CD4-positive, alpha-beta T cell treated with Interferon alpha-2 for 1 hour (primary cell): ENCODE measurements around the gene PAQR7.

Source experiments
- DNase-seq, 2 donors: peaks; one replicate each; pipeline ENCODE4 v3.0.0-alpha.2; 2020 to 2022

PAQR7 gene

GRCh38 chr1:25871704-25872494 lies 3.6 kb downstream of the PAQR7 start:
- no peak for DNase-seq

- DNase-seq, result no peak
Measured at GRCh38 chr1:25871086-25871703, 4.3 kb downstream of the PAQR7 start.

DNA sequence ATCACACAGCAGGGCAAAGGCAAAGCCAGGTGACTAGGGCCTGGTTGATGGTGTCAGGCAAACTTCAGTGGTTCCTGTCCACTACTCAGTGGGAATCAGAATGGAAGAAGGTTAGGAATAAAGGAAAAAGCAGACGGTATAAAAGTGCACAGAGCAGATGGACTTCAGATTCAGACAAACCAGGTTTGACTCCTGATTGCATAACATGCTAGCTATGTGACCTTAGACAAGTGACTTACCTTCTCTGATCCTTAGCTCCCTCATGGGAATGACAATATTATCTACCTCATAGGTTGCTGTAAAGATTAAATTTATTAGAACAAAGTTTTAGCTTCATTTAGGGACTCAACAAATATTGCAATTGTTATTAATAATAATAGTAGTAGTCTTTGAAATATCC lies 4.9 kb downstream of the PAQR7 start:
- DNase-seq, result no peak

GRCh38 chr1:25869909-25870606 lies 5.5 kb downstream of the PAQR7 start:
- no peak for DNase-seq

DNA sequence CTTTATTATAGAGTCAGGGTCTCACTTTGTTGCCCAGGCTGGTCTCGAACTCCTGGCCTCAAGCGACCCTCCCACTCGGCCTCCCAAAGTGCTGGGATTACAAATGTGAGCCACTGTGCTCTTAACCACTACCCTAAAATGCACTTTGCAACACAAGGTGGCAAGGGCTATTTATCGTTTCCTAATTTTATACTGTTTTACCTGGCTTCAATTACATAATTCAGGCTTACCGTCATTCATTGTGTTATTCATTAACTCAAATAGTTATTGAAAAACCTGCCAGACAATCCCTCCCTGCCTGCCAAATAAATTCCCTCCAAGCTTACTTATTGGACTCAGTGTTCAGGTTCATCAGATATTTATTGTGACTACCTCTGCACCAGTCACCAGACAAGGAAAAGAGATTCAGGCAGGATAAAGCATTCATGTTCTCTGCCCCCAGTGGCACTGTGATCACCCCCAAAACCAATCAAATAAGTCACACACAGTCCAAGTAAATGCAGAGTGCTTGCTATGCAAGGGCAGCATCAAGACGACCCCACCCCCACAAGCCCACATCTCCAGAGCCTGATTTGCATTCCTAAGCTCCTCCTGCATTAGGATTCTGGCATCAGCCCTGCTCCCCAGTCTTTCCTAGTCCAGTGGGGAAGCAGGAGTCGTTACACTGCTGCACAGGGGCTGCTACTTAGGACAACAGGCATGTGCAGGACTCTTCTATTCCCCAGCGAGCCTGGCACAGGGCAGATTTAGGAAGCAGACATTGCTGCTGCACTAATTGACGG lies 8.1 kb downstream of the PAQR7 start:
- DNase-seq, result no peak

DNA sequence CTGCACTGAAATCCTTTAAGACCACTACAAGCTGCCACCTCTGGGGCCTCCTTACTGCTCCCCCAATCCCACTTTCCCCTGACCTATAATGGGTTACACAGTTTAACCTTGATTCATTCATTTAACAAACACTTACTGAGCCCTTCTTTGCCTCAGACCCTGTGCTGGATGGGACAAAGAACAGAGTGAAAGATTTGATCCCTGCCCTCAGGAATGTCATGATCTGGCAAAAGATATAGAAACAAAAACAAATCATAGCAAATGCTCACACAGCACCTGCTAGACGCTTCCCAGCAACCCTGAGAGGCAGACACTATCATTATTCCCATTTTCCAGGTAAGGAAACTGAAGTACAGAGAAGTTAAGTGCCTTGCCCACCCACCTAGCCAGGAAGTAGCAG lies 9.2 kb downstream of the PAQR7 start:
- DNase-seq, result no peak

DNA sequence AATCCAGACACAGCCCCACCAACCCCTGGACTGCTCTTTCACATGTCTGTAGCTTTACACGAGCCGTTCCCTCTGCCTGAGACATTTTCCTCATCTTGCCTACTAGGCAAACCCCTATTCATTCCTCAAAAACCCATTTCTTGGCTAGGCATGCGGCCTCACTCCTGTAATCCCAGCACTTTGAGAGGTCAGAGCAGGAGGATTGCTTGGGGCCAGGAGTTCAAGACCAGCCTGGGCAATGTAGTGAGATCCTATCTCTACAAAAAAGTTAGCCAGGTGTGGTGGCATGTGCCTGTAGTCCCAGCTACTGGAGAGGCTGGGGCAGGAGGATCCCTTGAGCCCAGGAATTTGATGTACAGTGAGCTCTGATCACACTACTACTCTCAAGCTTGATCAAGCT lies 11.1 kb downstream of the PAQR7 start:
- DNase-seq, result no peak

DNA sequence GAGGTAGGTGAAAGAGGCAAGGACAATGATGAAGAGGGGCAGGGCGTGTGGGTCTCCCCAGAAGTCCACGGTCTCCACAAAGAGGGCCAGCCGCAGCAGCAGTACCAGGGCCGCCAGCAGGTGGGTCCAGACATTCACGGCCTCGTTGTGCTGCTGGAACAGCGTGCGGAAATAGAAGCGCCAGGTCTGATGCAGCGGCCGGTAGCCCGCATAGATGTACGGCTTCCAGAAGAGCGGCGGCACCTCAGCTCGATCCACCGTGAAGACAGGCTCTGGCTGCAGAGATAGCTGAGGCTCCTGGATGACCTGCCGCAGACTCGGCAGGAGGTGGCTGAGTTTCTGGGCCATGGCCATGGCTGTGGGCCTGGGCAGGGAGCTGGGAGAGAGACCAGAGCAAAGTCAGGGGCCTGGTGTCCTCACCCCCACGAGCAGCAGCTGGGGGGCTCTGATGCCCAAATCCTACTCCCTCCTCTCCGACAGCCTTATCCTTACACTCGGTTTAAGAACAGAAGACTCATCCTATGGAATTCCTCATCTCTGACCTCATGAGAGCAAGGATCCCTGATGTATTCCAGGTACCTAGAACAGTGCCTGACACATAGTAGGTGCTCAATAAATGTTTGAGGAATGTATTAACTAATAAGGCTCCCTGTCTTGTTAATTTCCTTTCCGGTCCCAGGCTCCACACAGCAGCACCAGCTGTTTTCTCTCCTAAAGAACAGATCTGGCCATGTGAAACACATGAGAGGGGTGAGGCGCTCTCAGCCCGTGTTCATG lies 11.8 kb downstream of the PAQR7 start:
- no peak for DNase-seq

- no peak for DNase-seq
Measured at GRCh38 chr1:25862785-25863485, 12.6 kb downstream of the PAQR7 start.

DNA sequence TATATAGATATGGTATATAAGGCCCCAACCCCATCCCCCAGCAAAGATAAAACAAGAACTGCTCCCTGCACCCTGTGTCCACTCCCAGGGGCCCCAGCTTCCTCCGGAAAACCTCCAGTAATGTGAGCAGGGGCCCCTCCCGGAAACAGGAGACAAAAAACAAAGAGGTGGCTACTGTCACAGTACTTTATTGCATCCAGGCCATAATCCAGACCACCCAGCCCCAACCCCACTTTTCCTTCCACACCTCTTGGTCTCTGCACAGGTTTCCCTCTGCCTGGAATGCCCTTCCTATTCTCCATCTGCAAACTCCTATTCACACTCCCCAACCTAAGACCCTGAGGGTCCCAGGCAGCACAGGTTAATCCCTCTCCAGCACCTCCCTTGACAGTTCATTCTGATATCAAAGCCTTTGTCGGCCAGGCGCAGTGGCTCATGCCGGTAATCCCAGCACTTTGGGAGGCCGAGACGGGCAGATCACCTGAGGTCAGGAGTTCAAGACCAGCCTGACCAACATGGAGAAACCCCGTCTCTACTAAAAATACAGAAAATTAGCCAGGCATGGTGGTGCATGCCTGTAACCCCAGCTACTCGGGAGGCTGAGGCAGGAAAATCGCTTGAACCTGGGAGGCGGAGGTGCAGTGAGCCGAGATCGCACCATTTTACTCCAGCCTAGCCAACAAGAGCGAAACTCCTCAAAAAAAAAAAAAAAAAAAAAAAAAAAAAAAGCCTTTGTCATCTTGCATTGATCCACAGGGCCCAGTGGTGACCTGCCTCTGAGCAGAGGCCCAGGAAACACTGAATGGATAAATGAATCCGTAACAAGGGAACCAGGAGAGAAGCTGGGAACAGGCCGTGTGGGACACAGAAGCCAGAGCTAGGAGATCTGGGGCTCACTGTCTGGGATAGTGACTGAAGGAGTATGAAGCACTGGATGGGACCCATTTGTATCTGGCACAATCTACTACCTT lies 13.9 kb downstream of the PAQR7 start:
- DNase-seq, result no peak

DNA sequence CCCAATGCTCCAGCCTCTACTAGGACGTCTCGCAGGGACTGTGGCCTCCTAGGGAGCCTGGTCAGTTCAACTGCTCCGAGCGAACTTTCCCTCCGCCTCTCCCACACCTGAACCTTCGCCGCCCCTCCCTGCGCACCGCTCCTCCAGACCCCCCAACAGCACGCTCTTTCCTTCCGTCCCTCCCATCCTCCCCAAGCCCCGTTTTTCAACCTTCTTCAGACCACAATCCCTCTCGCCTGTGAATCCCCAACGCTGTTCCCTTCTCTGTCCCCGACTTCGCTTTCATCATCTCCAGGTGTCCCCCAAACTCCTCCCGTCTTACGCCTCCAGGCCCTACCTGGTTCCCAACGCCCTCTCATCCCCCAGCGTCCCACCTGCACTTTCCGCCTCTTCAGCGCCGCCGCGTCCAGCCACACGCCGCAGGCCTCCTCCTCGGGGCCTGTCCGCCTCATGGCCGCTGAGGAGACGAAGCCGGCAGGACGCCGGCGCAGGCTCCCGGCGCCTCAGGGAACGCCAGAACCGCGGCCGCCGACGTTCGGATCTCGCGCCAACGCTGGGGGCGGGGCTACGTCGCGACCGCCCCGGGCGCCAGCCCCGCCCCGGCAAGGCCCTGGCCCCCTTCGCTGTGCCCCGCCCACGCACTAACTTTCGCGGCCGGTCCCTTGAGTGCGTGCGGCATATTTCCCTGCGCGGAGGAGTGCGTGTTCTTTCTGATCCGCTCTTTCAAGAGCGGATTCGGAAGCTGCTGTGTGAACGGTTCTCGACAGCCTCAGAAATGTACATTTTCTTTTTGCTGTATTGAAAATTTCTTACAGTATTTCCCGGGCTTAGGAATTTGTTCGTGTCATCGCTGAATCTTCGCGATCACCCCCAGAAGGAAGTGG lies 16.4 kb downstream of the PAQR7 start, which contains the start of gene AUNIP:
TSS of gene AUNIP (minus strand) at position 552 of the 884 bp plus-strand sequence. CDS start at position 452, 100 bp downstream.
- DNase-seq, result peak; percentile 89 to 92

GRCh38 chr1:25858494-25858893 lies 17.0 kb downstream of the PAQR7 start:
- no peak for DNase-seq

- no peak for DNase-seq
Measured at GRCh38 chr1:25856856-25857255, 18.7 kb downstream of the PAQR7 start.

DNA sequence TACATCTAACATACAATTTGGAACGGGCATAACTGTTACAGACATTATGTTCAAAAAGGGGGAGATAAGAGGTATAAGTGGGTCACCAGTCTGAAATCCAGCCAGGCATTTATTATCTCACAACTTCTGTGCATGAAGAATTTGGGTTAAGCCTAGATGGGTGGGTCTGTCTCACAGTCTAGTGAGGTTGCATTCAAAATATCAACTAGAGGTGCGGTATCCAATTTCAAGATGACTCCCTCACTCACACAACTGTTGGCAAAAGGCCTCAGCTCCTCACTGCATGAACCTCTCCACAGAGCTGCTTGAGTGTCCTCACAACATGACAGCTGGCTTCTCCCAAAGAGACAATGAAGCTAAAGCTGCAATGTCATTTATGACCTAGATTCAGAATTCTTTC lies 21.0 kb downstream of the PAQR7 start:
- no peak for DNase-seq

GRCh38 chr1:25848531-25848930 lies 27.0 kb downstream of the PAQR7 start:
- no peak for DNase-seq

GRCh38 chr1:25847929-25848328 lies 27.6 kb downstream of the PAQR7 start:
- no peak for DNase-seq

- DNase-seq, result no peak
Measured at GRCh38 chr1:25845664-25846063, 29.8 kb downstream of the PAQR7 start.

DNA sequence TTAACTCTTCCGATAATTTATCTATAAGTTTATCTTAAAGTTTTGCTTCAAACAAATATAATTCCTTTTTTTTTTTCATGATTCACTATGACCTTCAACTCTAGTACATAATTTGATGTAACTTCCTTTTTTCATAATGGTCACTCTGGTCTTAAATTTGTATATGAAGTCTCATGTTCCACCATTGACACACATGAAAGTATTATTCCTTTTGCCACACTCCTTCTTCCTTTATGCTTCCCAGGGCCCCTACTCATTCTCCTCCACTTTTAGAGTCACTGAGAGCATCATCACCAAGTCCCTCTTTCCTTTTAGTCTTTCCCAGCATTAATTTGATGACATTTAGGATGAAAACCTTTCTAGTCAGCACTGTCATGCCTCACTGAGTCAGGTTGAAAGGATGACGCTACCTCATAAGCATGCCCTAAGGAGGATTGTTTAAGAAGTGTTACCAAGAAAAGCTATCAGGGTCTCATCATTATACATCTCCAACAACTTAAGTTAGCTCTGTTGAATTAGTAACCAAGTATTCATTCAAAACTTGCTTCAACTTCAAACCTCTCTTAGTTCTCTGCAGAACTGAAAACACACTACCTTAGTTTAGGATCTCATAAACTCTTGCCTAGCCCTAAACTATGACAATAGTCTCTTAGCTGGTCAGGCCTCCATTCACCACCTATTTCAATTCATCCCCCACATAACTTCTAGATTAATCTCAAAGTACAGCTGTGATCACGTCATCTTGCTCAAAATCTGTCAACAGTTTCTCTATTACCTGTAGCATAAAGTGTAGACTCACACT lies 30.8 kb downstream of the PAQR7 start:
- no peak for DNase-seq
